Thymus (tissue), 14 donors: Measurements from ENCODE around the gene CERT1. TPM values are rescaled to one million over a fixed set of nuclear protein-coding genes. Genes with fewer than 3 reads are reported as not detected.
A peak's percentile ranks its signal among the peaks of the same experiment; 100 is the strongest.
"Not testable (repeated sequence)": the region's sequence is repeated elsewhere in the genome, so short reads cannot be mapped to it uniquely, and the experiment has no call there.

Experiments used
- DNase-seq, 9 donors: peaks; one replicate each; pipeline ENCODE4 v3.0.0-alpha.2; 2013; ENCODE audit warnings: low spot score in 9 of 9, low read depth in 6 of 9, missing footprints in 1 of 9
- H3K27ac ChIP-seq, 2 donors: one replicate each; pipeline ENCODE4 v1.5.1; 2013; ENCODE audit warnings: control low read depth in 1 of 2, low read depth in 1 of 2, low read length in 1 of 2, mild to moderate bottlenecking in 1 of 2, moderate library complexity in 1 of 2
- H3K27me3 ChIP-seq, 2 donors: one replicate each; pipeline ENCODE4 v1.5.1; 2013; ENCODE audit warnings: low read length in 1 of 2; ENCODE audit not compliant: control insufficient read depth in 2 of 2, insufficient read depth in 1 of 2
- H3K36me3 ChIP-seq, 2 donors: one replicate each; pipeline ENCODE4 v1.5.1; 2013; ENCODE audit warnings: low read length in 1 of 2, mild to moderate bottlenecking in 1 of 2, moderate library complexity in 1 of 2; ENCODE audit not compliant: control insufficient read depth in 2 of 2, insufficient read depth in 2 of 2
- H3K4me1 ChIP-seq, 2 donors: one replicate each; pipeline ENCODE4 v1.5.1; 2013; ENCODE audit warnings: low read length in 2 of 2; ENCODE audit not compliant: control insufficient read depth in 2 of 2, insufficient read depth in 2 of 2
- H3K4me3 ChIP-seq, 2 donors: one replicate each; pipeline ENCODE4 v1.5.1; 2013; ENCODE audit warnings: low read length in 2 of 2, control low read depth in 1 of 2, mild to moderate bottlenecking in 1 of 2
- H3K9me3 ChIP-seq, 2 donors: one replicate each; pipeline ENCODE4 v1.5.1; 2013; ENCODE audit warnings: low read length in 1 of 2, mild to moderate bottlenecking in 1 of 2; ENCODE audit not compliant: control insufficient read depth in 2 of 2, insufficient read depth in 1 of 2
- WGBS: extraction: QIAGEN DNeasy Blood & Tissue Kit; methylation state at CpG from one replicate; pipeline ENCODE4 v1.1.7; 2013; 5-methylcytosine and 5-hydroxymethylcytosine counted together
- long read RNA-seq, 10 donors: transcript quantifications; one replicate each; lab custom pipeline, GENCODE V29; 2026
- polyA plus RNA-seq: library from polyadenylated mRNA; stranded (reverse); fragments of 200-250 nt; gene quantifications from one replicate; pipeline ENCODE4 v1.2.3, GENCODE V29; 2013
- total RNA-seq: library from RNA; stranded (reverse); fragments of 120-200 nt; gene quantifications from one replicate; pipeline ENCODE4 v1.2.4, GENCODE V29; 2013
- donor health status: healthy.

The CERT1 gene, protein sequence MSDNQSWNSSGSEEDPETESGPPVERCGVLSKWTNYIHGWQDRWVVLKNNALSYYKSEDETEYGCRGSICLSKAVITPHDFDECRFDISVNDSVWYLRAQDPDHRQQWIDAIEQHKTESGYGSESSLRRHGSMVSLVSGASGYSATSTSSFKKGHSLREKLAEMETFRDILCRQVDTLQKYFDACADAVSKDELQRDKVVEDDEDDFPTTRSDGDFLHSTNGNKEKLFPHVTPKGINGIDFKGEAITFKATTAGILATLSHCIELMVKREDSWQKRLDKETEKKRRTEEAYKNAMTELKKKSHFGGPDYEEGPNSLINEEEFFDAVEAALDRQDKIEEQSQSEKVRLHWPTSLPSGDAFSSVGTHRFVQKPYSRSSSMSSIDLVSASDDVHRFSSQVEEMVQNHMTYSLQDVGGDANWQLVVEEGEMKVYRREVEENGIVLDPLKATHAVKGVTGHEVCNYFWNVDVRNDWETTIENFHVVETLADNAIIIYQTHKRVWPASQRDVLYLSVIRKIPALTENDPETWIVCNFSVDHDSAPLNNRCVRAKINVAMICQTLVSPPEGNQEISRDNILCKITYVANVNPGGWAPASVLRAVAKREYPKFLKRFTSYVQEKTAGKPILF
- total RNA-seq (13.9 TPM), polyA plus RNA-seq (27.1 TPM)
- long read RNA-seq, donor 1, partial matches to known transcripts = 0 of 1 reads
- long read RNA-seq, donor 1, other reads (novel, unspliced or antisense) = 0 of 1 reads
- long read RNA-seq, donor 2 = 0 reads
- long read RNA-seq, donor 3, partial matches to known transcripts = 0 of 3 reads
- long read RNA-seq, donor 3, other reads (novel, unspliced or antisense) = 0 of 3 reads
- long read RNA-seq, donor 4, partial matches to known transcripts = 0 of 1 reads
- long read RNA-seq, donor 4, other reads (novel, unspliced or antisense) = 0 of 1 reads
- long read RNA-seq, donor 5, partial matches to known transcripts = 34 of 36 reads
- long read RNA-seq, donor 5, other reads (novel, unspliced or antisense) = 0 of 36 reads
- long read RNA-seq, donor 6, transcript COL4A3BP-222 (17 exons, 3,154 nt) = major isoform, 7 of 15 reads
- long read RNA-seq, donor 6, partial matches to known transcripts = 7 of 15 reads
- long read RNA-seq, donor 6, other reads (novel, unspliced or antisense) = 0 of 15 reads
- long read RNA-seq, donor 7, partial matches to known transcripts = 0 of 3 reads
- long read RNA-seq, donor 7, other reads (novel, unspliced or antisense) = 0 of 3 reads
- long read RNA-seq, donor 8, partial matches to known transcripts = 0 of 2 reads
- long read RNA-seq, donor 8, other reads (novel, unspliced or antisense) = 0 of 2 reads
- long read RNA-seq, donor 9, full-length matches to known transcripts = 5 of 5 reads
- long read RNA-seq, donor 9, partial matches to known transcripts = 0 of 5 reads
- long read RNA-seq, donor 9, other reads (novel, unspliced or antisense) = 0 of 5 reads
- long read RNA-seq, donor 10, partial matches to known transcripts = 8 of 13 reads
- long read RNA-seq, donor 10, other reads (novel, unspliced or antisense) = 0 of 13 reads

DNA sequence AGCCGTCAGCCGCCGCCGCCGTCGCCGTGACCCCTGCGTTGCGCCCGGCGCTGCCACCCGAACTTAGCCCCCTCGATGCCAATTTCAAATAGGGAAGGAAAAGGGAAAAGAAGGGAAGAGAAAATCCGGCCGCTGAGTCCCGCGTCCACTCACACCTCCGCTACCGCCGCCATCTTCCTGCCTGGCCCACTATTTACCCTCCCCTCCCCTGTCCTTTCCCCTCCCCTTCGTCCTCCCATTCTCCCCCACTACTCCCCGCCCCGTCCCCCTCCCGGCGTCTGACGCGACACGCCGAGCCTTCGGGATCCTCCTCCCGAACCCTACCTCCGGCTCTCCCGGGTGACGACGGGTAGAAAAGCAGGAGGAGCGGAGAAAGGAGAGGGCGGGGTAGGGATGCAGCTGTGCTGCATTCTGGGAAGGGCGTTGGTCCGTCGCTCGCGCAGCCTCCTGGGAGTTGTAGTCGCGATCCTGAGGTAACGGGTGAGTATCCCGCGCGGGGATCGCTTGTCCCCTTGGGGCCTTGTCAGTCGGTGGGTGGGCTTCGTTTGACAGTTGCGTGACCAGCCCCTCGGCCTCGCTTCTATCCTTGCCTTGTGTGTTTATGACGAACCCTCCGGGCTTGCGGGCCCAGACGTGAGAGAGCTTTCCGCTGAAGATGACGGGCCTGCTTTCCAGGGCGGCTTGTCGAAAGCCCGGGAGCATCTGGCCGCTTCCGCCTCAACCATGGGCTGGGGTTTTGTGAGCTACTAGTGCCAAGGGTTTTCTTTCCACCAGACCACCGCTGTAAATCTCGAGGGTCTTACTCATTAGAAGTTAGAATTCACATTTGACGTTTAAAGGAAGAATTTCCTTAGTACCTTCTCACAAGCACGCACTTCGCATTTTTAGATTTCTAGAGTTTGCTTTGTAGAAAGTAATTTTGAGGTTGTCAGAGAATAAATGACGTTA is at the start of gene CERT1, which contains the start of gene POLK:
TSS of gene CERT1 (minus strand) at position 195 of the 948 bp plus-strand sequence. CDS start 422 bp downstream, outside the sequence.
TSS of gene POLK (plus strand) at position 457 of the 948 bp plus-strand sequence.
- 2% methylated on average over 71 of the region's 71 CpGs for WGBS
- Histone ChIP-seq H3K9me3 (no peaks in the 10 kb centered on the region), H3K27me3 (no peaks in the 10 kb centered on the region), H3K4me1 (peaks cover 7 to 8% of the 10 kb centered on the region in 2 donors), H3K36me3 (no peaks in the 10 kb centered on the region), H3K4me3 (peak within 1 kb of the TSS; percentile 86 to 93), H3K27ac (peak within 1 kb of the TSS; percentile 82 to 91)
- DNase-seq = peak; percentile 89 to 97 (median 94)

DNA sequence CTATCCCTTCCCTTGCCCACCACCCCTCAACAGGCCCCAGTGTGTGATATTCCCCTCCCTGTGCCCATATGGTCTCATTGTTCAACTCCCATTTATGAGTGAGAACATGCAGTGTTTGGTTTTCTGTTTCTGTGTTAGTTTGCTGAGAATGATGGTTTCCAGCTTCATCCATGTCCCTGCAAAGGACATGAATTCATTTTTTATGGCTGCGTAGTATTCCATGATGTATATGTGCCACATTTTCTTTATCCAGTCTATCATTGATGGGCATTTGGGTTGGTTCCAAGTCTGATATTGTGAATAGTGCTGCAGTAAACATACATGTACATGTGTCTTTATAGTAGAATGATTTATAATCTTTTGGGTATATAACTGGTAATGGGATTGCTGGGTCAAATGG is 49.2 kb upstream of the CERT1 start:
- not testable (repeated sequence) for H3K27me3 ChIP-seq, DNase-seq, H3K36me3 ChIP-seq, H3K4me3 ChIP-seq, H3K9me3 ChIP-seq, H3K4me1 ChIP-seq, H3K27ac ChIP-seq
- 98% methylated on average over 1 of the region's 1 CpG for WGBS

DNA sequence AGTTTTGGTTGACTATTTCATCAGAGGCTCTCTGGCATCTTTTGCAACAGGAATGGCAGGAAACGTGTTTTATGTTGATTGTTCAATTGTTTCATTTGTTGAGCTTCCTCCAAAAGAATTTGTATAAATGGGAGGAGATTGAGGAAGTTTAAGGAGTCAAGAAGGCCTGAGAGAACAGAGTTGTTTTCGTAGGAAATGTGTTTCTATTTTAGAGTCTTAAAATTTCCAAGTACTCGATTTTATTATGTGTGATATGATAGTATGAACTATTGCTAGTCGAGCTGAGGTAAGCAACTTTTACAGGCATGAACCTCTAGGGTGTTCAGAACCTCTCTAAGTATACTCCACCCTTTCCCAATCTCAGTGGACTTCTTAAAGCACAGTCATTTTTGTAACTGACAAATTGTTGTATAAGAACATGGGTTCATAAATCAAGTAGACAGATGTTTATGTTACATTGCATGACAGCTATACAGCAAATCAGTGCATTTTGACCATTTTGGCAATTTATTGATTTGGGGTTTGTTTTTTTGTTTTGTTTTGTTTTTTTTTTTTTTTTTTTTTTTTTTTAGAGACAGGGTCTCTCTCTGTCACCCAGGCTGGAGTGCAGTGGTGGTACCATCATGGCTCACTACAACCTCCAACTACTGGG is 47.7 kb upstream of the CERT1 start:
- no peak overlapping the region for H3K4me3 ChIP-seq
- 49% methylated on average over 4 of the region's 4 CpGs for WGBS
- peaks cover 0 to 6% of the 10 kb centered on the region in 2 donors for H3K36me3 ChIP-seq
- peaks cover 0 to 3% of the 10 kb centered on the region in 2 donors for H3K9me3 ChIP-seq
- no peaks in the 10 kb centered on the region for H3K4me1 ChIP-seq
- no peak overlapping the region for H3K27ac ChIP-seq
- no peaks in the 10 kb centered on the region for H3K27me3 ChIP-seq
- no peak for DNase-seq

DNA sequence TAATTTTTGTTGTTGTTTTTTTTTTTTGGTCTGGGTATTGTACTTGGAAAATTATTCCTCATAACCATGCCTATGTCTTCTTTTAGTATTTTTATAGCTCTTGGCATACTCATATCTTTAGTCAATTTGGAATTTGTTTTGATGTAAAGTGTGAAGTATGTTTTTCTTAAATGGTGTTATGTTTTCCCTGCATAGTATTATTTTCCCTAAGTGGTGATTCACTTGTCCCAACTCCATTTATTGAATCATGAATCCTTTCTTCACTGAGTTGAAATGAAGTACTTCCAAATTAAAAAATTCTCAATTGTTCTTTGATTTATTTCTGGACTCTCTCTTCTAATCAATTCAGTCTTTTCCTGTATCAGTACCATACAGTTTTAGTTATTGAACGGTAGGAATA is 46.8 kb upstream of the CERT1 start:
- DNase-seq = no peak
- peaks cover 0 to 9% of the 10 kb centered on the region in 2 donors for H3K36me3 ChIP-seq
- no peak overlapping the region for H3K4me3 ChIP-seq
- WGBS = 100% methylated on average over 1 of the region's 1 CpG
- H3K27ac ChIP-seq = no peak overlapping the region
- H3K9me3 ChIP-seq = peaks cover 0 to 3% of the 10 kb centered on the region in 2 donors
- no peaks in the 10 kb centered on the region for H3K27me3 ChIP-seq
- H3K4me1 ChIP-seq = no peaks in the 10 kb centered on the region

DNA sequence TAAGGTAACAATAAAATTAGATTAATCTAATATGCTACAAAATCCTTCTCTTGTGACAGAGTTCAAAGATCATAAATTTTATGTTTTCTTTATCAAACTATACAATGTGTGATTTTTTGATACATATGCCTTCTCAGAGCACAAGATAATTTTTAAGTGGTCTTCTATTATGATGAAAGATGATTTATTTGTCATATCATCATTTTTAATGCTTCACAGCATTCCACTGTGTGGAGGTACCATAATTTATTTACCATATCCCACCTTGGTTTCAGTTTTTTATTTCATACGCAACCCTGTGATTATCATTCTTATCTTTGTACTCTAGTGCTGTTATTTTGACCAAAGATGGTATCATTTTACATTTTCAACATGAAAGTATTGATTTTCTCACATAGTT is 41.9 kb upstream of the CERT1 start:
- Histone ChIP-seq H3K4me1 (no peaks in the 10 kb centered on the region), H3K27ac (no peak overlapping the region), H3K9me3 (no peaks in the 10 kb centered on the region), H3K27me3 (no peaks in the 10 kb centered on the region), H3K4me3 (no peak overlapping the region), H3K36me3 (peaks cover 0 to 16% of the 10 kb centered on the region in 2 donors)
- 99% methylated on average over 1 of the region's 1 CpG for WGBS
- DNase-seq = no peak

DNA sequence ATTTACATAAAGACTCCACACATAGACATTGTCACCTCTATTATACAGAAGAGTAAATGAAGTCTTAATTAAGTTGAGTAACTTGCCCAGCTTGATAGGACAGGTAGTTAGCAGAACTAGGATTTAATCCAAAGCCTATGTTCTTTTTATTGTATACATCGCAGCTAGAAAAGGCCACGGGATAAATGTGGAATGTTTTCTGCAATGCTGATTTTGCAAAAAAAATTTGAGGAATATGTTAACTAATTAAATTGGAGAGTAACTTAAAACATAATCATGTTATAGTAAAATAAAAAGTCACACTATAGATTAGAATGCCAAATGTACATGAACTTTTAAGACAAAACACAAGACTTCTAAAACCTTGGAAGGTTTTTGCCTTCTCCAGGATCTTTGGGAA is 41.3 kb upstream of the CERT1 start:
- Histone ChIP-seq H3K27me3 (no peaks in the 10 kb centered on the region), H3K36me3 (peaks cover 0 to 16% of the 10 kb centered on the region in 2 donors)
- 98% methylated on average over 2 of the region's 2 CpGs for WGBS

DNA sequence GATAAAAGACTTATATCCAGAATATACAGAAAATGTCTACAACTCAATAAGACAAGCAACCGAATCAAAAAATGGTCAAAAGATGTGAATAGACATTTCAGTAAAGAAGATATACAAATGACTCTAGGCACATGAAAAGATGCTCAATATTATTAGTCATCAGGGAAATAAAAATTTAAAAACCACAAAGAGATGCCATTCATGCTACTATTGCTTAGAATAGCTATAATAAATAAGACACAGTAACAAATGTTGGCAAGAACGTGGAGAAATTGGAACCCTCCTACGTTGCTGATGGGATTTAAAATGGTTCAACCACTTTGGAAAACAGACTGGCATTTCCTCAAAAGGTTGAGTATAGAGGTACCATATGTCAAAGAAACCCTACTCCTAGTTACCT is 40.0 kb upstream of the CERT1 start:
- Histone ChIP-seq H3K9me3 (no peaks in the 10 kb centered on the region), H3K4me1 (no peaks in the 10 kb centered on the region), H3K27me3 (no peaks in the 10 kb centered on the region), H3K4me3 (no peak overlapping the region), H3K27ac (no peak overlapping the region), H3K36me3 (peaks cover 0 to 16% of the 10 kb centered on the region in 2 donors)
- no peak for DNase-seq
- 100% methylated on average over 3 of the region's 3 CpGs for WGBS

More for the DNA sequence above, 41.3 kb upstream of the CERT1 start:
- Histone ChIP-seq H3K4me1 (no peaks in the 10 kb centered on the region), H3K9me3 (no peaks in the 10 kb centered on the region), H3K4me3 (no peak overlapping the region), H3K27ac (no peak overlapping the region)
- no peak for DNase-seq
